Measurements from ENCODE around the gene IGFBP6. TPM values are rescaled to one million over a fixed set of nuclear protein-coding genes. Genes with fewer than 3 reads are reported as not detected.

The IGFBP6 gene
- total RNA-seq, 3 donors from 2014 or later = 169 to 708 (median 284) TPM

GRCh38 chr12:53100466-53101151, 3.1 kb downstream of the IGFBP6 start:
- Histone ChIP-seq H3K4me3 (peak overlapping the region in 1 of 3 donors; percentile 8), H3K27ac (peak overlapping the region in 1 of 2 donors; percentile 36), H3K27me3 (no peaks in the 10 kb centered on the region), H3K9me3 (no peaks in the 10 kb centered on the region), H3K4me1 (peaks cover 0 to 6% of the 10 kb centered on the region in 2 donors), H3K36me3 (no peaks in the 10 kb centered on the region)
- DNase-seq (ENCODE audit: low spot score in 2 of 2) = no peak
- TF ChIP-seq CTCF (IDR thresholded peaks at IDR 0.05) (no peak), POLR2A (IDR thresholded peaks at IDR 0.05) (no peak), POLR2AphosphoS5 (IDR thresholded peaks at IDR 0.05) (no peak)
- intact Hi-C loops (cut with DNase I; ENCODE audit: low total_unique reads) = no loop called here

GRCh38 chr12:53101266-53101665, 3.8 kb downstream of the IGFBP6 start:
- Histone ChIP-seq H3K9me3 (no peaks in the 10 kb centered on the region), H3K4me3 (peak overlapping the region in 1 of 3 donors; percentile 8), H3K36me3 (no peaks in the 10 kb centered on the region), H3K27ac (no peak overlapping the region), H3K27me3 (no peaks in the 10 kb centered on the region), H3K4me1 (peaks cover 0 to 6% of the 10 kb centered on the region in 2 donors)
- no peak for DNase-seq (ENCODE audit: low spot score in 2 of 2)
- TF ChIP-seq POLR2A (IDR thresholded peaks at IDR 0.05) = no peak
- TF ChIP-seq POLR2AphosphoS5 (IDR thresholded peaks at IDR 0.05) = no peak
- TF ChIP-seq CTCF (IDR thresholded peaks at IDR 0.05) = no peak
- intact Hi-C loops (cut with DNase I; ENCODE audit: low total_unique reads) = no loop called here

GRCh38 chr12:53101931-53102781, 4.7 kb downstream of the IGFBP6 start:
- peaks cover 0 to 6% of the 10 kb centered on the region in 2 donors for H3K4me1 ChIP-seq
- TF ChIP-seq POLR2AphosphoS5 (IDR thresholded peaks at IDR 0.05) = no peak
- no peak for TF ChIP-seq POLR2A (IDR thresholded peaks at IDR 0.05)
- no peak for TF ChIP-seq CTCF (IDR thresholded peaks at IDR 0.05)
- H3K36me3 ChIP-seq = no peaks in the 10 kb centered on the region
- H3K27me3 ChIP-seq = no peaks in the 10 kb centered on the region
- no peak overlapping the region for H3K4me3 ChIP-seq
- H3K9me3 ChIP-seq = no peaks in the 10 kb centered on the region
- DNase-seq (ENCODE audit: low spot score in 2 of 2) = no peak
- intact Hi-C loops (cut with DNase I; ENCODE audit: low total_unique reads) = no loop called here
- H3K27ac ChIP-seq = no peak overlapping the region

GRCh38 chr12:53102883-53103807, 5.7 kb downstream of the IGFBP6 start, which contains the start of gene SOAT2:
Gene SOAT2 (plus strand): TSS chr12:53103486. CDS start chr12:53103578, 92 bp downstream.
- Histone ChIP-seq H3K27me3 (no peaks in the 10 kb centered on the region), H3K9me3 (no peaks in the 10 kb centered on the region), H3K36me3 (no peaks in the 10 kb centered on the region), H3K4me1 (peaks cover 0 to 4% of the 10 kb centered on the region in 2 donors), H3K27ac (no peak within 1 kb of the TSS), H3K4me3 (no peak within 1 kb of the TSS)
- DNase-seq (ENCODE audit: low spot score in 2 of 2) = no peak
- no peak for TF ChIP-seq POLR2AphosphoS5 (IDR thresholded peaks at IDR 0.05)
- no peak for TF ChIP-seq POLR2A (IDR thresholded peaks at IDR 0.05)
- no peak for TF ChIP-seq CTCF (IDR thresholded peaks at IDR 0.05)
- intact Hi-C loops (cut with DNase I; ENCODE audit: low total_unique reads) = no loop called here

Data from breast epithelium (tissue), 4 donors.